ENCODE measurements around the gene ELMOD1.
"Not testable (repeated sequence)": the region's sequence is repeated elsewhere in the genome, so short reads cannot be mapped to it uniquely, and the experiment has no call there.

Gene ELMOD1

GRCh38 chr11:107564877-107565218, 26.1 kb upstream of the ELMOD1 start:
- Histone ChIP-seq H3K4me2 (peak overlapping the region; percentile 82), H3K4me1 (peaks cover 48% of the 10 kb centered on the region), H3K27ac (peak overlapping the region; percentile 89), H4K20me1 (no peaks in the 10 kb centered on the region), H3K27me3 (no peaks in the 10 kb centered on the region), H3K9me3 (no peaks in the 10 kb centered on the region), H3K9ac (peak overlapping the region; percentile 86), H3K4me3 (peak overlapping the region; percentile 88), H3K36me3 (peaks cover 2% of the 10 kb centered on the region; the same call in 1 of the 2 replicates)
- TF ChIP-seq Cebpa-rat (IDR thresholded peaks at IDR 0.05) = no peak

- H3K4me1 ChIP-seq = peaks cover 48% of the 10 kb centered on the region
These were observed 25.6 kb upstream of the ELMOD1 start, which contains the start of gene ALKBH8 for GRCh38 chr11:107565219-107565937. TSS of gene ALKBH8 (minus strand) at chr11:107565735. CDS start at chr11:107560893, 4,842 bp downstream.

GRCh38 chr11:107565955-107566501, 24.9 kb upstream of the ELMOD1 start:
- not testable (repeated sequence) for H4K20me1 ChIP-seq, H3K27me3 ChIP-seq, H3K36me3 ChIP-seq, H3K9me3 ChIP-seq
- Histone ChIP-seq H3K9ac (peak overlapping the region; percentile 86), H3K4me3 (peak overlapping the region; percentile 88), H3K4me2 (peak overlapping the region; percentile 82), H3K4me1 (peaks cover 48% of the 10 kb centered on the region), H3K27ac (peak overlapping the region; percentile 89)

More at GRCh38 chr11:107565219-107565937, 25.6 kb upstream of the ELMOD1 start, which contains the start of gene ALKBH8:
- Histone ChIP-seq H3K27ac (peak within 1 kb of the TSS; percentile 89), H3K36me3 (no peaks in the 10 kb centered on the region), H3K4me3 (peak within 1 kb of the TSS; percentile 88), H4K20me1 (no peaks in the 10 kb centered on the region), H3K4me2 (peak within 1 kb of the TSS; percentile 82), H3K9me3 (no peaks in the 10 kb centered on the region), H3K27me3 (no peaks in the 10 kb centered on the region), H3K9ac (peak within 1 kb of the TSS; percentile 86)
- TF ChIP-seq Cebpa-rat (IDR thresholded peaks at IDR 0.05) = no peak

GRCh38 chr11:107566569-107566968, 24.4 kb upstream of the ELMOD1 start:
- Histone ChIP-seq H3K4me3 (no peak overlapping the region), H3K9ac (no peak overlapping the region), H3K27ac (no peak overlapping the region), H3K27me3 (no peaks in the 10 kb centered on the region), H3K4me2 (no peak overlapping the region), H3K9me3 (no peaks in the 10 kb centered on the region), H3K36me3 (no peaks in the 10 kb centered on the region), H4K20me1 (no peaks in the 10 kb centered on the region), H3K4me1 (peaks cover 48% of the 10 kb centered on the region)
- no peak for TF ChIP-seq Cebpa-rat (IDR thresholded peaks at IDR 0.05)

GRCh38 chr11:107567739-107568335, 23.1 kb upstream of the ELMOD1 start:
- H4K20me1 ChIP-seq = no peaks in the 10 kb centered on the region
- no peak overlapping the region for H3K4me3 ChIP-seq
- TF ChIP-seq Cebpa-rat (IDR thresholded peaks at IDR 0.05) = no peak
- H3K9me3 ChIP-seq = no peaks in the 10 kb centered on the region
- peak overlapping the region; percentile 58 for H3K4me2 ChIP-seq
- no peak overlapping the region for H3K9ac ChIP-seq
- peaks cover 47% of the 10 kb centered on the region for H3K4me1 ChIP-seq
- no peaks in the 10 kb centered on the region for H3K27me3 ChIP-seq
- H3K27ac ChIP-seq = no peak overlapping the region; the same call in 1 of the 2 replicates
- no peaks in the 10 kb centered on the region for H3K36me3 ChIP-seq

- Histone ChIP-seq H3K9ac (no peak overlapping the region), H3K36me3 (no peaks in the 10 kb centered on the region), H3K4me3 (no peak overlapping the region), H3K4me2 (no peak overlapping the region), H3K4me1 (peaks cover 26% of the 10 kb centered on the region), H3K27ac (no peak overlapping the region), H3K27me3 (no peaks in the 10 kb centered on the region), H3K9me3 (no peaks in the 10 kb centered on the region), H4K20me1 (no peaks in the 10 kb centered on the region)
- TF ChIP-seq Cebpa-rat (IDR thresholded peaks at IDR 0.05) = no peak
These were observed 20.9 kb upstream of the ELMOD1 start for GRCh38 chr11:107570015-107570414.

- Histone ChIP-seq H3K27ac (no peak overlapping the region), H3K4me2 (no peak overlapping the region), H3K36me3 (no peaks in the 10 kb centered on the region)
These were observed 17.5 kb upstream of the ELMOD1 start for GRCh38 chr11:107573438-107573837.

GRCh38 chr11:107576497-107577345, 14.2 kb upstream of the ELMOD1 start:
- H3K9me3 ChIP-seq, H3K4me3 ChIP-seq, H3K9ac ChIP-seq, H3K4me1 ChIP-seq, H3K4me2 ChIP-seq, H3K27ac ChIP-seq, H3K27me3 ChIP-seq, H3K36me3 ChIP-seq, H4K20me1 ChIP-seq: not testable (repeated sequence)

More at GRCh38 chr11:107573438-107573837, 17.5 kb upstream of the ELMOD1 start:
- peaks cover under 1% of the 10 kb centered on the region for H3K4me1 ChIP-seq
- H3K9ac ChIP-seq = no peak overlapping the region
- no peaks in the 10 kb centered on the region for H3K9me3 ChIP-seq
- TF ChIP-seq Cebpa-rat (IDR thresholded peaks at IDR 0.05) = no peak
- no peaks in the 10 kb centered on the region for H4K20me1 ChIP-seq
- no peak overlapping the region for H3K4me3 ChIP-seq
- H3K27me3 ChIP-seq = no peaks in the 10 kb centered on the region

GRCh38 chr11:107577346-107577711, 13.6 kb upstream of the ELMOD1 start:
- Histone ChIP-seq H4K20me1 (no peaks in the 10 kb centered on the region), H3K36me3 (no peaks in the 10 kb centered on the region), H3K4me2 (no peak overlapping the region), H3K27ac (no peak overlapping the region), H3K9ac (no peak overlapping the region), H3K9me3 (no peaks in the 10 kb centered on the region), H3K27me3 (no peaks in the 10 kb centered on the region), H3K4me3 (no peak overlapping the region), H3K4me1 (no peaks in the 10 kb centered on the region)
- TF ChIP-seq Cebpa-rat (IDR thresholded peaks at IDR 0.05) = no peak

GRCh38 chr11:107579169-107579568, 11.8 kb upstream of the ELMOD1 start:
- H3K4me3 ChIP-seq, H3K36me3 ChIP-seq, H3K4me2 ChIP-seq, H3K9me3 ChIP-seq, H3K9ac ChIP-seq, H3K27ac ChIP-seq, H4K20me1 ChIP-seq, H3K27me3 ChIP-seq, H3K4me1 ChIP-seq: not testable (repeated sequence)

All from BLaER1 (cell line).